Endometrial microvascular endothelial cells (primary cell): ENCODE results near the gene FBXO28. TPM values are rescaled to one million over a fixed set of nuclear protein-coding genes. Genes with fewer than 3 reads are reported as not detected.

Source experiments
- in situ Hi-C: cut with HindIII; loops from 2 replicates; pipeline ENCODE4 v1.10.0; 2017; ENCODE audit warnings: low sequenced_read_pairs, low pct_unique_long_range_greater_than_20kb; ENCODE audit errors: inconsistent ontology term
- total RNA-seq: library from RNA; depleted of rRNA; stranded (reverse); fragments of >200 nt; gene quantifications from one replicate; pipeline ENCODE4 v1.2.3, GENCODE V29; 2015; ENCODE audit errors: inconsistent ontology term

The FBXO28 gene
- total RNA-seq, 1 donor from 2014 or later, result 40.0 TPM

- in situ Hi-C loops, result no loop called here
Observed at GRCh38 chr1:224133741-224134299, 19.9 kb downstream of the FBXO28 start.

- in situ Hi-C loops, result no loop called here
Observed at GRCh38 chr1:224137518-224137917, 23.6 kb downstream of the FBXO28 start.

GRCh38 chr1:224138198-224138597, 24.3 kb downstream of the FBXO28 start:
- in situ Hi-C loops, result no loop called here

GRCh38 chr1:224141693-224142092, 27.8 kb downstream of the FBXO28 start:
- in situ Hi-C loops, result no loop called here

- in situ Hi-C loops, result no loop called here
Observed at GRCh38 chr1:224149709-224150108, 35.8 kb downstream of the FBXO28 start.

- in situ Hi-C loops, result no loop called here
Observed at GRCh38 chr1:224151117-224151516, 37.2 kb downstream of the FBXO28 start.

GRCh38 chr1:224157316-224157715, 43.4 kb downstream of the FBXO28 start:
- in situ Hi-C loops, result no loop called here

GRCh38 chr1:224159541-224159940, 45.6 kb downstream of the FBXO28 start:
- in situ Hi-C loops, result no loop called here

- in situ Hi-C loops, result no loop called here
Observed at GRCh38 chr1:224160171-224160682, 46.3 kb downstream of the FBXO28 start.

GRCh38 chr1:224162768-224163167, 48.9 kb downstream of the FBXO28 start:
- in situ Hi-C loops, result no loop called here

- in situ Hi-C loops, result no loop called here
Observed at GRCh38 chr1:224163311-224163710, 49.4 kb downstream of the FBXO28 start.

- in situ Hi-C loops, result no loop called here
Observed at GRCh38 chr1:224168859-224169380, 55.0 kb downstream of the FBXO28 start.

- in situ Hi-C loops, result no loop called here
Observed at GRCh38 chr1:224169718-224170270, 55.9 kb downstream of the FBXO28 start.

- in situ Hi-C loops, result no loop called here
Observed at GRCh38 chr1:224170343-224170742, 56.4 kb downstream of the FBXO28 start.

GRCh38 chr1:224170748-224171478, 57.0 kb downstream of the FBXO28 start:
- in situ Hi-C loops, result no loop called here

GRCh38 chr1:224172229-224172628, 58.3 kb downstream of the FBXO28 start:
- in situ Hi-C loops, result no loop called here

- in situ Hi-C loops, result no loop called here
Observed at GRCh38 chr1:224173523-224173922, 59.6 kb downstream of the FBXO28 start.

- in situ Hi-C loops, result no loop called here
Observed at GRCh38 chr1:224175617-224176016, 61.7 kb downstream of the FBXO28 start.

GRCh38 chr1:224177356-224177999, 63.6 kb downstream of the FBXO28 start:
- in situ Hi-C loops, result no loop called here
